Endothelial cell of umbilical vein (primary cell): Measurements from ENCODE around the gene RNF157. TPM values are rescaled to one million over a fixed set of nuclear protein-coding genes. Genes with fewer than 3 reads are reported as not detected.

Experiments used
- BruUV-seq: library from RNA; stranded (reverse); fragments of 400-500 nt; replicated peaks from 2 replicates; lab custom pipeline; 2021; lab: Mats Ljungman, UMichigan
- CTCF ChIA-PET: fragments of 300-600, 350-600 bp; sonication (Branson Sonifier 250); formaldehyde crosslinking; loops from one replicate; lab custom pipeline; 2021; ENCODE audit warnings: antibody characterized with exemption, inconsistent platforms; lab: Charles Lee
- POLR2A ChIA-PET: fragments of 300-600, 350-600 bp; sonication (Branson Sonifier 250); formaldehyde crosslinking; loops from one replicate; lab custom pipeline; 2021; ENCODE audit warnings: antibody characterized with exemption, inconsistent platforms; lab: Charles Lee
- DNase-seq: peaks from one replicate; pipeline ENCODE4 v3.0.0-alpha.2; 2011; ENCODE audit warnings: low read depth, low spot score
- FAIRE-seq: peaks from 2 replicates; lab custom pipeline; 2011; peaks lifted over from hg19 to GRCh38; lab: Jason Lieb, UNC
- H2AFZ ChIP-seq: 2 replicates; pipeline ENCODE4 v1.6.0; 2012; ENCODE audit warnings: low read depth, low read length, control low read depth, inconsistent platforms
- H3K27ac ChIP-seq: 2 replicates; pipeline ENCODE4 v1.5.1; 2011; ENCODE audit warnings: low read depth, mild to moderate bottlenecking, control low read depth, low read length, moderate library complexity; ENCODE audit not compliant: insufficient read depth
- H3K27me3 ChIP-seq, 2 experiments: 2 replicates each; pipeline versions ENCODE4 v1.6.0 to v1.6.1; 2011; ENCODE audit warnings: low read length in 2 of 2, mixed read lengths in 1 of 2; ENCODE audit not compliant: control insufficient read depth in 2 of 2, insufficient read depth in 2 of 2
- H3K36me3 ChIP-seq, 2 experiments: 2 replicates in 1 of 2; 3 replicates in 1 of 2; pipeline ENCODE4 v1.5.1; 2011; ENCODE audit warnings: low read length in 2 of 2, mild to moderate bottlenecking in 1 of 2, moderate library complexity in 1 of 2; ENCODE audit not compliant: control insufficient read depth in 2 of 2, insufficient read depth in 2 of 2; ENCODE audit errors: extremely low read depth in 1 of 2
- H3K4me1 ChIP-seq: 3 replicates; pipeline ENCODE4 v1.5.1; 2011; ENCODE audit warnings: mild to moderate bottlenecking, low read length; ENCODE audit not compliant: control insufficient read depth, insufficient read depth; ENCODE audit errors: extremely low read depth
- H3K4me2 ChIP-seq: 2 replicates; pipeline ENCODE4 v1.6.1; 2011; ENCODE audit warnings: low read length, control low read depth, mixed read lengths; ENCODE audit not compliant: insufficient read depth
- H3K4me3 ChIP-seq, 3 experiments: fragments of 200-600 bp in 1 of 3; sonication (generic), shearing (Covaris generic) in 1 of 3; replicated peaks in 1 of 3; 2 replicates each; pipeline ENCODE4 v1.5.1; 2011 to 2016; ENCODE audit warnings: control low read depth in 3 of 3, low read length in 3 of 3, mild to moderate bottlenecking in 2 of 3, inconsistent platforms in 1 of 3, low read depth in 1 of 3, moderate library complexity in 1 of 3; ENCODE audit not compliant: insufficient read depth in 1 of 3
- H3K79me2 ChIP-seq: 2 replicates; pipeline ENCODE4 v1.6.0; 2012; ENCODE audit warnings: low read length, inconsistent platforms; ENCODE audit not compliant: control insufficient read depth, insufficient read depth
- H3K9ac ChIP-seq: replicated peaks from 2 replicates; pipeline ENCODE3; 2011; ENCODE audit warnings: low read length, control low read depth; ENCODE audit not compliant: insufficient read depth; ENCODE audit errors: extremely low read depth
- H3K9me1 ChIP-seq: replicated peaks from 3 replicates; pipeline ENCODE4 v1.6.0; 2011; ENCODE audit warnings: mild to moderate bottlenecking, low read length; ENCODE audit not compliant: control insufficient read depth, insufficient read depth; ENCODE audit errors: extremely low read depth
- H3K9me3 ChIP-seq: replicated peaks from 2 replicates; pipeline ENCODE4 v1.5.1; 2012; ENCODE audit warnings: low read length, inconsistent platforms; ENCODE audit not compliant: control insufficient read depth, insufficient read depth
- H4K20me1 ChIP-seq: replicated peaks from 2 replicates; pipeline ENCODE3; 2011; ENCODE audit warnings: mild to moderate bottlenecking, low read length; ENCODE audit not compliant: control insufficient read depth, insufficient read depth; ENCODE audit errors: extremely low read depth
- CTCF ChIP-seq, 2 donors: IDR thresholded peaks; 1 replicate in 1 of 2; 2 replicates in 1 of 2; pipeline ENCODE4 v1.5.1; 2011; ENCODE audit warnings: low read length in 2 of 2, mild to moderate bottlenecking in 2 of 2, moderate library complexity in 2 of 2, control low read depth in 1 of 2, inconsistent platforms in 1 of 2, low read depth in 1 of 2; ENCODE audit not compliant: insufficient read depth in 1 of 2; ENCODE audit errors: extremely low read depth in 1 of 2
- FOS ChIP-seq: IDR thresholded peaks from 2 replicates; pipeline ENCODE4 v1.6.1; 2011; ENCODE audit warnings: mild to moderate bottlenecking, low read length, moderate library complexity, borderline replicate concordance; ENCODE audit not compliant: insufficient read depth
- GATA2 ChIP-seq: IDR thresholded peaks from 2 replicates; pipeline ENCODE4 v1.7.0; 2011; ENCODE audit warnings: low read depth, mild to moderate bottlenecking, moderate library complexity, mixed read lengths, low read length; ENCODE audit not compliant: insufficient read length, insufficient read depth
- JUN ChIP-seq: IDR thresholded peaks from 2 replicates; pipeline ENCODE4 v1.6.1; 2011; ENCODE audit warnings: borderline replicate concordance, low read depth; ENCODE audit not compliant: insufficient read length, insufficient read depth
- MAX ChIP-seq: IDR thresholded peaks from 2 replicates; pipeline ENCODE4 v1.6.1; 2011; ENCODE audit not compliant: insufficient read depth, insufficient read length
- MYC ChIP-seq: IDR thresholded peaks from one replicate; pipeline ENCODE4 v1.6.1; 2011; ENCODE audit warnings: mild to moderate bottlenecking, low read depth, low read length
- POLR2A ChIP-seq: IDR thresholded peaks from 2 replicates; pipeline ENCODE4 v1.6.1; 2012; ENCODE audit warnings: low read depth, mild to moderate bottlenecking, control low read depth, low read length
- POLR2AphosphoS5 ChIP-seq: IDR thresholded peaks from 2 replicates; pipeline ENCODE4 v1.6.1; 2012; ENCODE audit warnings: low read depth, mild to moderate bottlenecking, control low read depth, low read length, moderate library complexity; ENCODE audit not compliant: insufficient read depth
- dilution Hi-C: fragments of 300-500 bp; cut with MboI; formaldehyde crosslinking; loops from one replicate; pipeline ENCODE4 v1.15.0; 2019; ENCODE audit warnings: low sequenced_read_pairs; ENCODE audit not compliant: extremely low pct_ligation_motif_present
- intact Hi-C: fragments of 100-400 bp; cut with micrococcal nuclease; formaldehyde crosslinking; loops from one replicate; pipeline ENCODE4 v1.10.0; 2022
- polyA plus RNA-seq, 4 experiments: library from polyadenylated mRNA; depleted of rRNA in 3 of 4; stranded (reverse) in 3 of 4; unstranded in 1 of 4; fragments of >200 nt; gene quantifications; 2 replicates each; pipeline versions ENCODE4 v1.2.1 to v1.2.3, GENCODE V29; 2011 to 2012; ENCODE audit warnings: missing spikeins in 1 of 4
- total RNA-seq: library from RNA; stranded (reverse); gene quantifications from 2 replicates; pipeline ENCODE4 v1.2.3, GENCODE V29; 2021

RNF157 gene
- total and polyA plus RNA-seq, 2 donors (not counting 3 experiments of a cell fraction or from before 2014, with no cell fraction given): 0.07 to 0.86 TPM

- DNase-seq (no peak), FAIRE-seq (no peak)
- Histone ChIP-seq H3K9me1 (no peaks in the 10 kb centered on the region), H3K4me3 (no peak overlapping the region), H3K27me3 (peaks cover 4 to 19% of the 10 kb centered on the region in 2 experiments), H3K4me2 (no peak overlapping the region), H2AFZ (no peak overlapping the region), H3K36me3 (no peaks in the 10 kb centered on the region), H3K9ac (no peak overlapping the region), H3K9me3 (no peaks in the 10 kb centered on the region), H4K20me1 (no peaks in the 10 kb centered on the region), H3K4me1 (no peaks in the 10 kb centered on the region), H3K27ac (no peak overlapping the region), H3K79me2 (no peaks in the 10 kb centered on the region)
- ChIA-PET CTCF (interaction anchor here (1.0 to 3.7 kb wide), 4 partner anchors 25 to 126 kb away, joined by 3 to 17 read pairs (median 8); no protein-coding TSS in a partner anchor), POLR2A (no interaction called here)
- BruUV-seq: no TSS peak
- TF ChIP-seq MAX (no peak), JUN (no peak), POLR2A (no peak), FOS (no peak), POLR2AphosphoS5 (no peak), MYC (no peak), CTCF (IDR thresholded peaks at IDR 0.05; ENCODE audit: extremely low read depth in 1 of 2, insufficient read depth in 1 of 2, low read depth in 1 of 2, low read length in 2 of 2) (no peak), GATA2 (no peak)
- dilution Hi-C loops: no loop called here
- intact Hi-C loops: no loop called here
Measured at GRCh38 chr17:76153640-76154039, 86.7 kb downstream of the RNF157 start.
